ENCODE data around the gene NAALADL2. TPM values are rescaled to one million over a fixed set of nuclear protein-coding genes. Genes with fewer than 3 reads are reported as not detected.

Gene NAALADL2
- total and polyA plus RNA-seq, 9 of the 15 experiments (the other 6 are each of a cell fraction or from before 2014, with no cell fraction given) = 0.29 to 1.1 (median 0.79) TPM; not detected in 1

- Histone ChIP-seq H3K79me2 (ENCODE audit: control insufficient read depth, insufficient read depth, low read length) (no peaks in the 10 kb centered on the region), H3K36me3 (ENCODE audit: control insufficient read depth, insufficient read depth, low read length) (no peaks in the 10 kb centered on the region), H3K27ac (ENCODE audit: extremely low read depth, low read depth, low read length) (no peak overlapping the region), H3K9ac (ENCODE audit: insufficient read depth in 1 of 2, low read depth in 2 of 2, low read length in 2 of 2) (no peak overlapping the region), H3K4me2 (ENCODE audit: insufficient read depth, low read length) (no peak overlapping the region), H3K4me3 (no peak overlapping the region), H3K9me3 (replicated peaks; ENCODE audit: control insufficient read depth, insufficient read depth, low read depth, low read length) (no peaks in the 10 kb centered on the region; the same call in 1 of the 2 replicates), H3K4me1 (replicated peaks in 1 of 2; ENCODE audit: control insufficient read depth in 2 of 2, insufficient read depth in 2 of 2, low read length in 2 of 2) (no peaks in the 10 kb centered on the region), H3K27me3 (ENCODE audit: control insufficient read depth in 2 of 2, insufficient read depth in 2 of 2, low read length in 2 of 2) (no peaks in the 10 kb centered on the region), H4K20me1 (replicated peaks; ENCODE audit: control insufficient read depth, insufficient read depth, low read length) (no peaks in the 10 kb centered on the region), H3K9me1 (ENCODE audit: control insufficient read depth, insufficient read depth, low read length) (no peaks in the 10 kb centered on the region), H2AFZ (ENCODE audit: low read depth, low read length) (no peak overlapping the region)
- WGBS (ENCODE audit: insufficient coverage, low coverage, missing lambda C conversion rate) = 0% methylated on average over 3 of the region's 3 CpGs
- ATAC-seq (no peak), DNase-seq (ENCODE audit: extremely low read depth in 1 of 4, low spot score in 3 of 4) (no peak), FAIRE-seq (no peak)
- in situ Hi-C loops (cut with MboI) = no loop called here
- POLR2A ChIA-PET = interaction anchor here (0.6 kb wide), 1 partner anchor 651 kb away, joined by 3 read pairs; no protein-coding TSS in a partner anchor
- no TSS peak for BruUV-seq (replicated peaks)
- CTCF ChIA-PET (ENCODE audit: low intra/inter-chr PET ratio) = no interaction called here
- intact Hi-C loops (cut with micrococcal nuclease) = no loop called here
- TF ChIP-seq SRSF3 (IDR thresholded peaks at IDR 0.05; ENCODE audit: insufficient read depth, low read length) (no peak), ZNF696 (CRISPR knock-in tag; conservative IDR thresholded peaks at IDR 0.05) (no peak), ZBTB5 (IDR thresholded peaks at IDR 0.05) (no peak), MNT (conservative IDR thresholded peaks at IDR 0.05) (no peak), ELK1 (CRISPR knock-in tag; IDR thresholded peaks at IDR 0.05) (no peak), ARID3B (CRISPR knock-in tag; IDR thresholded peaks at IDR 0.05; ENCODE audit: borderline replicate concordance) (no peak), TCF15 (CRISPR knock-in tag; IDR thresholded peaks at IDR 0.05) (no peak), NFRKB (IDR thresholded peaks at IDR 0.05; ENCODE audit: low read depth) (no peak), ZNF785 (CRISPR knock-in tag; IDR thresholded peaks at IDR 0.05) (no peak), POLR2AphosphoS2 (IDR thresholded peaks at IDR 0.05; ENCODE audit: low read length) (no peak), BRCA1 (IDR thresholded peaks at IDR 0.05) (no peak), BRCA1 (CRISPR knock-in tag; IDR thresholded peaks at IDR 0.05) (no peak), HNRNPK (IDR thresholded peaks at IDR 0.05; ENCODE audit: low read depth, low read length, poor library complexity, severe bottlenecking) (no peak)
Measured at GRCh38 chr3:175246234-175246633, 387.1 kb downstream of the NAALADL2 start.
